ENCODE measurements around the gene DNAH14. TPM values are rescaled to one million over a fixed set of nuclear protein-coding genes. Genes with fewer than 3 reads are reported as not detected.

Gene DNAH14
- total RNA-seq, 2 experiments from 2014 or later: 1.8 to 2.3 TPM

GRCh38 chr1:225434046-225434445 is 504.6 kb downstream of the DNAH14 start:
- ChIA-PET POLR2A (interaction anchor here (1.1 kb wide), 1 partner anchor 11 kb away, joined by 3 read pairs; no protein-coding TSS in a partner anchor), CTCF (interaction anchor here (1.0 to 1.7 kb wide), 3 partner anchors 10 to 41 kb away, joined by 3 to 5 read pairs (median 3); no protein-coding TSS in a partner anchor)
- Mint-ChIP-seq H3K36me3 (ENCODE audit: low read depth) (no peaks in the 10 kb centered on the region), H3K27me3 (no peaks in the 10 kb centered on the region), H3K4me1 (ENCODE audit: low read depth) (peaks cover 14% of the 10 kb centered on the region), H3K27ac (no peak overlapping the region), H3K9me3 (peaks cover 2% of the 10 kb centered on the region), H3K4me3 (no peak overlapping the region)
- intact Hi-C loops (cut with micrococcal nuclease): no loop called here
- TF ChIP-seq, protein P1, sequence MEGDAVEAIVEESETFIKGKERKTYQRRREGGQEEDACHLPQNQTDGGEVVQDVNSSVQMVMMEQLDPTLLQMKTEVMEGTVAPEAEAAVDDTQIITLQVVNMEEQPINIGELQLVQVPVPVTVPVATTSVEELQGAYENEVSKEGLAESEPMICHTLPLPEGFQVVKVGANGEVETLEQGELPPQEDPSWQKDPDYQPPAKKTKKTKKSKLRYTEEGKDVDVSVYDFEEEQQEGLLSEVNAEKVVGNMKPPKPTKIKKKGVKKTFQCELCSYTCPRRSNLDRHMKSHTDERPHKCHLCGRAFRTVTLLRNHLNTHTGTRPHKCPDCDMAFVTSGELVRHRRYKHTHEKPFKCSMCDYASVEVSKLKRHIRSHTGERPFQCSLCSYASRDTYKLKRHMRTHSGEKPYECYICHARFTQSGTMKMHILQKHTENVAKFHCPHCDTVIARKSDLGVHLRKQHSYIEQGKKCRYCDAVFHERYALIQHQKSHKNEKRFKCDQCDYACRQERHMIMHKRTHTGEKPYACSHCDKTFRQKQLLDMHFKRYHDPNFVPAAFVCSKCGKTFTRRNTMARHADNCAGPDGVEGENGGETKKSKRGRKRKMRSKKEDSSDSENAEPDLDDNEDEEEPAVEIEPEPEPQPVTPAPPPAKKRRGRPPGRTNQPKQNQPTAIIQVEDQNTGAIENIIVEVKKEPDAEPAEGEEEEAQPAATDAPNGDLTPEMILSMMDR (IDR thresholded peaks at IDR 0.05): no peak
- DNase-seq (no peak), ATAC-seq (no peak)

- Mint-ChIP-seq H3K27ac (no peak overlapping the region), H3K4me1 (ENCODE audit: low read depth) (peaks cover 8% of the 10 kb centered on the region), H3K36me3 (ENCODE audit: low read depth) (no peaks in the 10 kb centered on the region), H3K9me3 (peaks cover 2% of the 10 kb centered on the region), H3K4me3 (no peak overlapping the region), H3K27me3 (no peaks in the 10 kb centered on the region)
- ChIA-PET CTCF (interaction anchor here (1.0 kb wide), 1 partner anchor 39 kb away, joined by 3 read pairs; no protein-coding TSS in a partner anchor), POLR2A (interaction anchor here (1.1 kb wide), 1 partner anchor 10 kb away, joined by 3 read pairs; no protein-coding TSS in a partner anchor)
- intact Hi-C loops (cut with micrococcal nuclease): no loop called here
- TF ChIP-seq, protein P1 (IDR thresholded peaks at IDR 0.05): no peak
- no peak for DNase-seq
- ATAC-seq: no peak
These were observed 505.6 kb downstream of the DNAH14 start for GRCh38 chr1:225435076-225435475.

GRCh38 chr1:225435487-225435886 is 506.0 kb downstream of the DNAH14 start:
- ATAC-seq: no peak
- intact Hi-C loops (cut with micrococcal nuclease): no loop called here
- TF ChIP-seq, protein P1 (IDR thresholded peaks at IDR 0.05): no peak
- H3K27me3 Mint-ChIP-seq: no peaks in the 10 kb centered on the region
- peaks cover 4% of the 10 kb centered on the region for H3K4me1 Mint-ChIP-seq (ENCODE audit: low read depth)
- H3K36me3 Mint-ChIP-seq (ENCODE audit: low read depth): no peaks in the 10 kb centered on the region
- ChIA-PET POLR2A (no interaction called here), CTCF (no interaction called here)
- H3K9me3 Mint-ChIP-seq: peaks cover 2% of the 10 kb centered on the region
- DNase-seq: no peak
- no peak overlapping the region for H3K27ac Mint-ChIP-seq
- no peak overlapping the region for H3K4me3 Mint-ChIP-seq

DNA sequence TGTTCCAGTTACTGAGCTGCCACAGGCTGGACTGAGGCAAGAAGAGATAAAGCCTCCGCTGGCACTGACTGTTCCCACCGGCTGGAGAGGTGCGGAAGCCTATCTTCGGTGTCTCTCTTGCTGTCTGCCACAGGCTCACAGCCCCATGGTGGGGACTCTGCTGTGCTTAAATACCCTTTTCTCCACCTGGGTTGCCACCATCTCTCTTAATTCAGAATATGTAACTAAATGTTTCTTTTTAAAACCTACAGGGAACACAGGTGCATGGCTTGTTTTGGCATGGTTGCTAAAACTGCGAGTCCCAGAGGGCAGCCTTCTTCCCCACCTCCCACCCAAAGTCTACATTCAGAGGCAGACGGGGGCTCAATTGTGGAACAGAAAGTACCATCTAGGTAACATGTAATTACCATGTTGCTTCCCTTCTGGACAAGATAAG is 506.5 kb downstream of the DNAH14 start:
- DNase-seq (no peak), ATAC-seq (no peak)
- TF ChIP-seq, protein P1 (IDR thresholded peaks at IDR 0.05): no peak
- peaks cover 2% of the 10 kb centered on the region for H3K9me3 Mint-ChIP-seq
- H3K4me1 Mint-ChIP-seq (ENCODE audit: low read depth): peaks cover 6% of the 10 kb centered on the region
- no peak overlapping the region for H3K4me3 Mint-ChIP-seq
- H3K36me3 Mint-ChIP-seq (ENCODE audit: low read depth): no peaks in the 10 kb centered on the region
- ChIA-PET CTCF (no interaction called here), POLR2A (no interaction called here)
- H3K27me3 Mint-ChIP-seq: no peaks in the 10 kb centered on the region
- no peak overlapping the region for H3K27ac Mint-ChIP-seq
- intact Hi-C loops (cut with micrococcal nuclease): no loop called here

- intact Hi-C loops (cut with micrococcal nuclease): no loop called here
- Mint-ChIP-seq H3K27me3 (no peaks in the 10 kb centered on the region), H3K9me3 (no peaks in the 10 kb centered on the region), H3K27ac (no peak overlapping the region), H3K4me1 (ENCODE audit: low read depth) (peaks cover 24% of the 10 kb centered on the region), H3K4me3 (no peak overlapping the region), H3K36me3 (ENCODE audit: low read depth) (no peaks in the 10 kb centered on the region)
- TF ChIP-seq, protein P1 (IDR thresholded peaks at IDR 0.05): no peak
- DNase-seq (no peak), ATAC-seq (no peak)
- ChIA-PET CTCF (interaction anchor here (1.8 kb wide), 1 partner anchor 24 kb away, joined by 5 read pairs; no protein-coding TSS in a partner anchor), POLR2A (no interaction called here)
These were observed 508.4 kb downstream of the DNAH14 start for GRCh38 chr1:225437710-225438437.
